GDM1 (cell line): ENCODE data around the gene NOD2.

Experiments used
- DNase-seq: peaks from one replicate; lab custom pipeline; 2025; lab: John Stamatoyannopoulos, UW

NOD2 gene

GRCh38 chr16:50670476-50670875 lies 22.9 kb upstream of the NOD2 start:
- no peak for DNase-seq

- no peak for DNase-seq
Measured at GRCh38 chr16:50671644-50672260, 21.7 kb upstream of the NOD2 start.

GRCh38 chr16:50673496-50674275 lies 19.7 kb upstream of the NOD2 start:
- no peak for DNase-seq

DNA sequence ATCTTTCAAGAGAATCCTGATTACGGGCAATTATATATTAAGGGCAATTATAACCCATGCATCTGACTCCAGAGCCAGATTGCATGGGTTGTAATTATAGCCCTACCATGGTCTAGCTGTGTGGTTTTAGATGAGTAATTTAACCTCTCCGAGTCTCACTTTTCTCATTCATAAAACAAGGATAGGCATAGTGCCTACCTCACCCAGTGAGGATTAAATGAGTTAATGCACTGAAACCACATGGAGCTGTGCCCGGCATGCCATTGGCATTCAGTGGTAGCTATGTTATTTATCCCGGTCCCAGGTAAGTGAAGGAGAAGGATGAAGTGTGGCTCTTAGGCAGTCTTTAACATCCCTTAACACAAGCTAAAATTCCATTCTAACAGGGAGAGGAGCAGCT lies 18.6 kb upstream of the NOD2 start:
- DNase-seq: no peak

DNA sequence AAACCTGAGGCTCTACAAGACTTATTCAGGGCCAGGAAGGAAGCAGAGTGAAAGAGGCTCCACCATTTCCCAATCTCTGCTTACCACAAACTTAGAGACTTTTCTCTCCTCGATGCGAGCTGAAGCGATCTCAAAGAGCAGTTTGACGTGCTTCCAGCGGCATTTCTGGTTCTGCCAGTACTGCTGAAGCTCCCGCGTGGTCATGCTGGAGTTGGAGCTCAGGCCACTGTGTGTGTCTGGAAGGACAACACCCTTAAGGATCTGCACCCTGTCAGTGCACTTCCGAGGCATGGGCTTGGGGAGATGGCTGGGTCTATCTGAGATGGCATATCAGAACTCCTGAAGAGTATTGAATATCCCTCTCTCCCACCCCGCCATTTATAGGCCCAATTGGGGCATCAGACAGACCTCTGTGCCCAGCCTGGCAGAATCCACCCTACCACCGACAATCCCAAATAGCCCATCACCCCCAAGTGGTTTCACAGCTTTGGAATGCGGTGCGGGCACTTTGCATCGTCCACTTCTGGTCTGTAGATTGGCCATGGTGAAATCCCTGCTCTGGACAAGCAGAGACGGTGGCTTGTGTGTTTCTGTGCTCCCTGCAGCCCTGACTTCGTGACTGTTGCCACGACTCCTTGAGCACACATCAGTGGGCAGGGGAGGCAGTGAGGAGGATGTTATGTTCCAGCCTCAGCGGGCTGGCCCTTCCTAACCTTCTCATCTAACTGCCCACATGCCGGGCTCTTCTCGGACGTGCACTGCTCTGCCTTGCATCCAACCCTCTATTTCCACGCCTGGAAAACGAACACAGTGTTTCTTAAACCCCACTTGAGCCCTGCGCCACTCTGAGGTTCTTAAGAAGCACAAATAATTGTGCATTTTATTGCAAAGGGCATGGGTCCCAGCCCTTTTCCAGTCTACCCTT lies 17.5 kb upstream of the NOD2 start:
- DNase-seq: no peak

DNA sequence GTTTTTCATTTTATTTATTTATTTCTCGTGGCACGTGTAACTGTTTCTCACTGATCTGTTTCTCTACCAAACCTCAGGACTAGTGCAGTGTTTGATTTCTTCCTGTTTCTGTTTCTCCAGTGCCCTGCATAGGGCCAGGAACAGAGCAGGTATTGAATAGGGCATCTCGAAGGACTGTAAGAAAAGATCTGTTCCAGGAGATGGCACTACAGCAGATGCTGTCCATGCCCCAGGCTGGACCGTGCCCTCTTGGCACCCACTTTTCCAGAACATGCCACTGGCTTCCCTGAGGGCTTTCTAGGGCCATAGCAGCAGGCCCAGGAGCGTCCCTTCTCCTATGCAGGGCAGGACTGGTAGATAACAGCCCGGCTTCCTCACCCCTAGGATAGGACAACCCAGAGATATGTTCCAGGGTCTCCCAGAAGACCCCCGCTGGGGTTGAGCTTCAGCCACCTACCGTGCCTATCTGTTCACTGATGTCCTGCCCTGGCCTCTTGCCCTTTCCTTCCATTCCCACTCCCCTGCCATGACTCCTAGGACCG lies 16.7 kb upstream of the NOD2 start:
- DNase-seq: no peak

- no peak for DNase-seq
Measured at GRCh38 chr16:50677351-50677750, 16.1 kb upstream of the NOD2 start.

GRCh38 chr16:50678531-50678930 lies 14.9 kb upstream of the NOD2 start:
- DNase-seq: no peak

- no peak for DNase-seq
Measured at GRCh38 chr16:50679266-50679665, 14.1 kb upstream of the NOD2 start.

GRCh38 chr16:50679676-50680555 lies 13.5 kb upstream of the NOD2 start:
- DNase-seq: no peak

GRCh38 chr16:50680556-50680893 lies 12.9 kb upstream of the NOD2 start:
- DNase-seq: no peak

DNA sequence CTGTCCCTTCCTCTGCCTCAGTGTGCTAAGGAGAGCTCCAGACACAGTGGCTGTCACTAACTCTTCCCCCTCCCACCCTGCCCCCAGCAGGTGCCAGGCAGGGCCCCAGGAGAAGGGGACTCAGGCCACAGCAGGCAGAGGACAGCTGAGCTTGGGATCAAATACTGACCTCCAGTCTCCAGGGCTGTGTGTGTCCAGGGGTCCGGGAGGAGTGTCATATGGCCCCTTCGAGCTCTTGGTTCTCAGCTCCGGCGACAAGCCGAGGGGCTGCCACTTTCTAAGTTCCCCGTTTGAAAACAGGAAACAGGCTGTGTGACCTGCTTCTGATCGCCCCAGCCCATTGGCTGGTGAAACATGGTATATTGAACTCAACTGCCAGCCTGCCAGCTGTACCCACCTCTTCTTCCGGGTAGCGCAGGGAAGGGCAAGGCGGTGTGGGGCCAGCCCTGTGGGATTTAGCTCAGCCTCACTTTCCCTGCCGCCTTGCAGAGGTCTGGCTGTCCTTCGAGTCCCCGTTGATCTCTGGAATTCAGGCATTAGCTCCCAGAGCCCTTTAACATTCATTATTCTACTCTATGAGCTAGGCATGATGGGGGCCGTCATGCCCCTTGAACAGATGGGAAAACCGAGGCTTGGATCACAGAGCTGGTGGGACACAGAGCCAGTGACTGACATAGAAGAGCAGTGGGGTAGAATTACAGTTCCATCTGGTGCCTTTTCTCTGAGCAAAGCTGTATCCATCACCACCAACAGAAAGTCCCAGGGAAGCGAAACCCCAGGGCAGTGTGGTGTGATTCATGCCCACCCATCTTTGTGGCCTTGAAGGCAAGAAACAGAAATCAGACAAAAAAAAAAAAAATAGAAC lies 12.2 kb upstream of the NOD2 start, which contains the start of gene SNX20:
TSS of gene SNX20 (minus strand) at position 292 of the 865 bp plus-strand sequence. CDS start 3,786 bp downstream, outside the sequence.
- peak; percentile 58 for DNase-seq

GRCh38 chr16:50683689-50684374 lies 9.6 kb upstream of the NOD2 start:
- peak; percentile 68 for DNase-seq

DNA sequence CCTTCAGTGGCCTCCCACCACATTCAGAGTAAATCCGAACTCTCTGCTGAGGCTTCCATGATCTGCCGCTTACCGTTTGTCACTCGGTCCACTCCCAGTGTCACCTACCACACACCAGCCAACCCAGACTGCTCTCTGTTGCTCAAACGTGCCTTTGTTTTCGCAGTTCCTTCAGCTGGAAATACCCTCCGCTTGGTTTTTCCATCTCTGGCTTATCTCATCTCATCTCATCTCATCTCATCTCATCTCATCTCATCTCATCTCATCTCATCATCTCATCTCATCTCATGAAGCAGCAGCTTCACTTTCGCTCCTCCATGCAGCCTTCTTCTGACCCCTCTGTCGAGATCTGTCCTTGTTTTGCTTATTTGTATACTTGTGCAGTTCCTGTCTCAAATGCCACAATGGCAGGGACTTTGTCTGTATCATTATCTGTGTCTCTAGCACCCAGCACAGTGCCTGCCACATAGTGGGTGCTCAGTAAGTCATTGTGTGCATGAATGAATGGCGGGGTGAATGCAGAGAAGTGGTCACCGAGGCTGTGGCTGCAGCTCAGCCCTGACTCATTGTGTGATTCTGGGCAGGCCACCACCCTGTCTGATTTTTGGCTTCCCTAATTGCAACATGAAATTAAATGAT lies 8.5 kb upstream of the NOD2 start:
- DNase-seq: no peak

GRCh38 chr16:50685462-50686063 lies 7.8 kb upstream of the NOD2 start:
- no peak for DNase-seq

GRCh38 chr16:50688083-50688482 lies 5.3 kb upstream of the NOD2 start:
- no peak for DNase-seq

DNA sequence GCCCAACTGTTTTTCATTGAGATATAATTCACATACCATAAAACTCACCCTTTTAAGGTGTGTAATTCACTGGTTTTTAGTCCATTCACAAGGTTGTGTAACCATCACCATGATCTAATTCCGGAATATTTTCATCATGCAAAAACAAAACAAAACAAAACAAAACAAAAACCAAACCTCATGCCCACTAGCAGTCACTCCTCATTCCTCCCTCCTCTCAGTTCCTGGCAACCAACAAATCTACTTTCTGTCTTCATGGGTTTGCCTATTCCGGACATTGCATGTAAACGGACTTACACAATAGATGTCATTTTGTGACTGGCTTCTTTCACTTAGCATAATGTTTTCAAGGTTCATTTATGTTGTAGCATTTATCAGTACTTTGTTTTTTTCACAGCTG lies 4.5 kb upstream of the NOD2 start:
- DNase-seq: no peak

GRCh38 chr16:50690177-50690576 lies 3.2 kb upstream of the NOD2 start:
- DNase-seq: no peak

- DNase-seq: no peak
Measured at GRCh38 chr16:50692644-50692998, 785 bp upstream of the NOD2 start.
